GM18502 (cell line): ENCODE data around the gene SLC25A11.

Experiments used
- ATAC-seq: cut with Tn5 transposase; IDR thresholded peaks from one replicate; pipeline ENCODE4 v1.9.1; 2021; ENCODE audit warnings: mild to moderate bottlenecking; ENCODE audit not compliant: unreplicated experiment, poor library complexity

SLC25A11 gene

DNA sequence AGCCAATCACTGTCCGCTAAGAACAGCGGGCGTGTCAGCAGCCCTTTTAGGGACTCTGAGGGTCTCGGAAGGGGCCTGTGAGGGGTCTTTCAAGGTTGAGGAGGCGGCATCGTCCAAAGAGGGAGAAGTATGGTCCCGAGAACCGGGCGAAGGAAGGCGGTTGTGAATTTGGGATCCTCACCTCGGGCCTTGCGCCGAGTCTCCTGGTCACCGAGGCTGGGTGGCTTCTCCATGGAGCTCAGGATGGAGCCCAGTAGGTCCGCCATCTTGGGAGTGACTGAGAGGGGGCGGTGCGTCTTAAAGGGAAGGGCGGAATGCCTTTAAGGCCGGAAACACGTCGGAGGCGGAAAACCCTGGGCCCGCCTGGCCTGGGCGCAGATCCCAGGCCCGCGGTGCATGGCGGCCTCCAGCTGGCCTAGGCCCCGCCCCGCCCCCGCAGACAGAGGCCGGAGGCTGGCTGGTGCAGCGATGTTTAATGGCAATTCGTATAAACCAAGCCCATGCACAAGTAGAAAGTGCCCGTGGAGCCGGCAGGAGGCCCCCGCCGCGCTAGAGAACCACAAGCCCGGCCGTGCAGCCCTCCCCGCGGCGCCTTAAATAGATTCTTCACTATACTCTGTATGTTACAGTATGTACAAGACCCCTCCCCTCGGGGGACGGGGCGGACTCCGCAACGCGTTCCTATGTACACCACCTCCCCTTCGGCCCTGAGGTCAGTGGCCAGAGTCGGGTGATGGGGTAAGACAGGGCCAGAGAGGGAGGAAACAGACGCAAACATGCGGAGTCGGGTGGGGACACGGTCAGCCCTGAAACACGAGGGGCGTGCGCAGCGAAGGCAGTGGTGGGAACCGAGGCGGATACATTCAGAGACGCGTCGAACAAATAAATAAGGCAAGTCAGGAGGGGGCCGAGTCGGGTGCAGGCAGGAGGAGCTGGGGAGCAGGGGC, 28.0 kb upstream of the SLC25A11 start, which contains the start of gene SPAG7:
Gene SPAG7, minus strand, starts transcription at position 279 of the 947 bp plus-strand sequence. Its CDS starts 13 bp downstream, at position 266.
- peak; percentile 63 for ATAC-seq

DNA sequence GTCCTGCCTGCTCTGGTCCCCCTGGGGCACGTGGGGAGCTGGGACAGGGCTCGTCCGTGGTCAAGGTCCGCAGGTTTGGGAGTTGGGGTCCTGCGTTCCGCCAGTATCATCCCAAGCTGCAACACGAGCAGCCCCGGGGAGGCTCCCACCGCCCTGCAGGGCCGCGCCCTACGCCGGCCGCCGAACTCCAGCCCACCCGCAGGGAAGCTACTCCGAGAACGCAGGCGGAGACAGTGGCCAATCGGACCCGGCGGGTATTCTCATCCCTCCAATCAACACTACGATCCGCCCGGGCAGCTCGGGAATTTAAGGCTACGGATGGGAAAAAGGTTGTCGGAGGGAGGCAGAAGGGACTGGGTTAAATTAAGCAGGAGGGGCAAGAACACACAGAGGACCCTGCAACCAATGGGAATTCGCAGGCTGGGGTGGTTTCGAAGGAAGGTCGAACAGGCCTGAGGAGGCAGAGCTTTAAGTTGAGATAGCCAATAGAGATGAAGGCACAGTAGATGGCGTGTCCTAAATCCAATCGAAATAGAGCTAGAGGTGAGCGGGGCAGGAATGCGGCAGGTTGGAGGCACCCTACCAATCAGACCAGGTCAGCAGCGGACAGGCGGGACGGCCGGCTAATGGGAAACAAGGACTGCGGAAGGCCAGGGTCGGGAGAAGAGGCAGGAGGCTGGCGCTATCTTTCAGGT, 27.1 kb upstream of the SLC25A11 start:
- peak; percentile 79 for ATAC-seq

GRCh38 chr17:4965311-4965986, 25.6 kb upstream of the SLC25A11 start:
- no peak for ATAC-seq

GRCh38 chr17:4960279-4960922, 20.6 kb upstream of the SLC25A11 start:
- no peak for ATAC-seq

GRCh38 chr17:4959261-4959965, 19.6 kb upstream of the SLC25A11 start:
- no peak for ATAC-seq

- no peak for ATAC-seq
Observed at GRCh38 chr17:4958102-4958501, 18.3 kb upstream of the SLC25A11 start.

DNA sequence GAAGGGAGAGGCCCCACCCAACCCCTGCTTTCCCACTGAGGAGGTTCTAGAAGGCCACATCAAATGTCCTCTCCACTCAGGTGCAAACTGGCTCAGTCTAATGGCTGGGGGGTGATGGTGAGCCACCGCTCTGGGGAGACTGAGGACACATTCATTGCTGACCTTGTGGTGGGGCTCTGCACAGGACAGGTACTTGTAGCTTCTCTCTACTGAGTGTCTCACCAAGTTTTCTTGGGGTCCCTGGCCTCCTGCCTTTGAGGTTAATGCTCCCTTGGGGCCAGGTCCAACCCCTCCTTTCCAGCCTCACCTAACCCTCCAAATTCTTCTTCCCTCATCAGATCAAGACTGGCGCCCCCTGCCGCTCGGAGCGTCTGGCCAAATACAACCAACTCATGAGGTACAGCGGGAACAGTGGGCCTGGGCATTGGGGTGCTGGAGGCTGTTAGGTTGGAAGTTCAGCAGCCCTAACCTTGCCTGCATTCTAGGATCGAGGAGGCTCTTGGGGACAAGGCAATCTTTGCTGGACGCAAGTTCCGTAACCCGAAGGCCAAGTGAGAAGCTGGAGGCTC, 16.7 kb upstream of the SLC25A11 start:
- ATAC-seq: no peak

DNA sequence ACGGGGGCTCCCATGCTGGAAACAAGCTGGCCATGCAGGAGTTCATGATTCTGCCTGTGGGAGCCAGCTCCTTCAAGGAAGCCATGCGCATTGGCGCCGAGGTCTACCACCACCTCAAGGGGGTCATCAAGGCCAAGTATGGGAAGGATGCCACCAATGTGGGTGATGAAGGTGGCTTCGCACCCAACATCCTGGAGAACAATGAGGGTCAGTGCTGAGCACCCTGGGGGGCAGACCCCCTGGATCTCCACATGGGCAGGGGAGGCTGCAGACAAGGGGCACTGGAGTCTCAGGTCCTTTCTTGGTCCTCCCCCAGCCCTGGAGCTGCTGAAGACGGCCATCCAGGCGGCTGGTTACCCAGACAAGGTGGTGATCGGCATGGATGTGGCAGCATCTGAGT, 15.2 kb upstream of the SLC25A11 start:
- ATAC-seq: no peak

DNA sequence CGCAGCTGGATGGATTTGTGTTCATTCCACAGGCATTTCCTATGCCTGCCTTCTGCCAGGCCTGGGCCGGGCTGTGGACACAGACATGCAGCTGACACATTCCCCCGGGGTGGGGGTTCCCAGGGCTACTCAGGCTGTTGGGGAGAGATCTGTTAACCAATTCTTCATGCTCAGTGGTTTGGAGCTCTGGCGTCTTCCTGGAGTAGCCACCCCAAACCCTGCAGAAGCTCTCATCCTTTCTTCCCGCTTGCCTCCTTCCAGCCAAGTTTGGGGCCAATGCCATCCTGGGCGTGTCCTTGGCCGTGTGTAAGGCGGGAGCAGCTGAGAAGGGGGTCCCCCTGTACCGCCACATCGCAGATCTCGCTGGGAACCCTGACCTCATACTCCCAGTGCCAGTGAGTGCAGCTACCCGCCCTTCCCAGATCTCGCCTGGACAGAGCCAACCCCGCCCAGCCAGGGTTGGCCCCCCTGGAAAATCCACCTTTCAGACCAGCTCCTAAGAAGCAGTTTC, 13.7 kb upstream of the SLC25A11 start:
- no peak for ATAC-seq

DNA sequence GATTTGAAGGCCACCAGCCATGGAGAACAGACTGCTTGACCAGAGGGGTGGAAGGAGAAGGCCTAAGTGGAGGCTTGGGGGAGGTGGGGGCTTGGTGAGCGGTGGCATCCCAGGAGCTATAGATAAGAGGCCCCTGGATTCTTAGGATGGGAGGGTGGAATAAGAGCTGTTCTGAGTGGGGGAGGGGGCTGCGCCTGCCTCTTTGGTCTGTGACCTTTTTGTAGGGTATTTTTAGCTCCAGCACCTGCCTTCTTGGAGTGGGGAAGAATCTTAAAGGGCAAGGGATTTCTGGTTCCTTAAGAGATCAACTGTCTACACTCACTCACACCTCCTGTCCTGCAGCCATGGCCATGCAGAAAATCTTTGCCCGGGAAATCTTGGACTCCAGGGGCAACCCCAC, 11.6 kb upstream of the SLC25A11 start:
- no peak for ATAC-seq

DNA sequence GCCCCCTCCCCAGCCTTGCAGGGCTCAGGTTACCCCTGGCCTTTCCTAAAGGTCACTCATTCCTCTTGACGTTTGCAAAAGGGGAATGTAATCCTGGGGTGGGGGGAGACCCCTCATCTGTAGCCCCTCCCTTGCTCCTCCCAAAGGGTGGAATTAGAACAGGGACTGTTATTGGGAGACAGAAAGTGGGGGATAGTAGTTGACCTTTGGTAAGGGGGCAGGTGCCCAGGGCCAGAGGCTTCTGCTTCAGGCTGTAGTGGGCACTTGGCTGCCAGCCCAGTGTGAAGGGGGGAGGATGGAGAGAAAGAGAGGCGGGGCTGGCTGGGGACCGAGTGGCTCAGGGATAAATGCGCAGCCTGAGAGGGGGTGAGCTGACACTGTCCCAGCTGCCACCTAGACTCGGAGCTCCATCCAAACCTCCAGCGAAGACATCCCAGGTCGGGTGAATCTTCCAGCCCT, 10.9 kb upstream of the SLC25A11 start, which contains the start of gene ENO3:
Gene ENO3, plus strand, starts transcription at position 374 of the 459 bp plus-strand sequence. CDS start 711 bp downstream, outside the sequence.
- no peak for ATAC-seq

DNA sequence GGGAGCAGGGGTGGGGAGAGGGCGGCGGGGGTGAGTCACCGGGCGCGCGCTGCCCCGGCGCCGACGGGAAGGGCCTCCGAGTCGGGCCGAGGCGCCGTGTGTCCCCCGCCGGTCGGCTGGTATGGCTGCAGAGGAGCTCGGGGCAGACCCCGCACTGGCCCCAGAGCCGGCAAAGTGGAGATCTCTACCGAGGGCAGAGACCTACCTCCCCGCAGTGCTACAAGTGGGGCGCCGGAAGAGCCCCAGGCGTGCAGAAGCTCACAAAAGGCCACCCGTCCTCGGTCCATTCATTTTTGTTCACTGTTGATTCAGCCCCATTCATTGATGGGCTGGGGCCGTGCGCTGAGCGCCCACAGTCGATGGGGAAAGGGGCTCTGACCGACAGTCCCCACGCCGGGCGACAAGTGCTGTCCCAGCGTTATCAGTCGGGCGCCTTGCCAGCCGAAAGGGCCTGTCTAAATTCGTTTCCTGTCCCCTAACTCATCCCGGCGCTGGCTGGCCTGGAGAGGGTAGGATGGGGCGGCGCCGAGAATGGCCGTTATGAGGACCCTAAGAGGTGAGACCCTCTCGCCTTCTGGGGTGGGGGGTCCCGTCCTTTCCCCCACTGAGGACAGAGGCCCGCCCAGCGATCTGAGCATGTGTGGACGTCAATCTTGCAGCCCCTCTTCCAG, 10.4 kb upstream of the SLC25A11 start:
- ATAC-seq: peak; percentile 5

DNA sequence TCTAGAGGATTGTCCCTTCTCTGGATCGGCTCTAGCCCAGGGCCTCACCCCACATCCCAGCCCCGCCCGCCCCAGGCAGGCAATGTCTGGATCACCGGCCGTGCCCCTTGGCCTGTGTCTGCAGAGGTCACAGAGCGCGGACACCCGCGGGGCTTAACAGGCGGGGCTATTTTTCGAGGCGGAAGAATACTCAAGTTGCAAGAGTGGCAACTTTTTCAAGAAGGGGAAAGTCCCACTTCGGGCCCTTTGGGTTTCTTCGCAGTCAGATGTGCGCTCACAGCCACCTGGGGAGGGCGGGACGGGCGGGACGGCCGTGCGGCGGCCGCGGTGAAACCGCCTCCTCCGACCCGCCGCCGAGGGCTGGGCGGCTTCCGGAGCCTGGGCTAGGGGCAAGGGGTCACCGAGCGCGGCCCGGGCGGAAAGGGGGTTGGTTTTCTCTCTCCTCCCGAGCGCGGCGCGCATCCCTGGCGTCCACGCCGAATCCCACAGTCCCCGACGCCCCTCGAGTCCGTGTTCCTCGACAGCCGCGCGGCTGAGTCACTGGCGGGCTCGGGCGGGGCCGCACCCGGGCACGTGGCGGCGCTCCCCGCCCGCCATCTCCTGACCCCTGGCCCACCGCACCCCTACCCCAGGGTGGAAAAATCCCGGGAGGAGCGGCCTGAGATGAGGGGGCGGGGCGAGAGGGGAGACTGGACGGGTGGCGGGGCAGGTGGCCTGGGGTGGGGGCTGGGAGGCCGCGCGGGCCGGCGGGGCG, 9.7 kb upstream of the SLC25A11 start:
- peak; percentile 34 for ATAC-seq

DNA sequence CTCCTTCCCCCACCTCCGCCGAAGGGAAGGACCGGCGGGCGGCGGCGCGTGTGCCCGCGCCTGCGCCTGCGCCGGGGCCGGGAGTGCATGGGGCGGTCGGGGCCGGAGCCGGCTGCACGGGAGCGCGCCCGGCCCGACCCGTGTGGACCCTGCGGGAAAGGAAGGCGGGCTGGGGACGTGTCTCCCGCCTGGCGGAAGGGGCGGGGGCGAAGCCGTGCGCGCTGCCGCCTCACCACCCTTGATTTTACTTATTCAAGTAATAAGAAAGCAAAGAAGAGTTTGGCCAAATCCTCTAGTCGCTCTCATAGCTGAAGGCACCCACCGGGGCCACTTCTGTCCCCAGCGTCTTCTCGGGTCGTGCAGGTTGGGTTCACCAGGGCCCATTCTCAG, 9.1 kb upstream of the SLC25A11 start:
- ATAC-seq: peak; percentile 32

DNA sequence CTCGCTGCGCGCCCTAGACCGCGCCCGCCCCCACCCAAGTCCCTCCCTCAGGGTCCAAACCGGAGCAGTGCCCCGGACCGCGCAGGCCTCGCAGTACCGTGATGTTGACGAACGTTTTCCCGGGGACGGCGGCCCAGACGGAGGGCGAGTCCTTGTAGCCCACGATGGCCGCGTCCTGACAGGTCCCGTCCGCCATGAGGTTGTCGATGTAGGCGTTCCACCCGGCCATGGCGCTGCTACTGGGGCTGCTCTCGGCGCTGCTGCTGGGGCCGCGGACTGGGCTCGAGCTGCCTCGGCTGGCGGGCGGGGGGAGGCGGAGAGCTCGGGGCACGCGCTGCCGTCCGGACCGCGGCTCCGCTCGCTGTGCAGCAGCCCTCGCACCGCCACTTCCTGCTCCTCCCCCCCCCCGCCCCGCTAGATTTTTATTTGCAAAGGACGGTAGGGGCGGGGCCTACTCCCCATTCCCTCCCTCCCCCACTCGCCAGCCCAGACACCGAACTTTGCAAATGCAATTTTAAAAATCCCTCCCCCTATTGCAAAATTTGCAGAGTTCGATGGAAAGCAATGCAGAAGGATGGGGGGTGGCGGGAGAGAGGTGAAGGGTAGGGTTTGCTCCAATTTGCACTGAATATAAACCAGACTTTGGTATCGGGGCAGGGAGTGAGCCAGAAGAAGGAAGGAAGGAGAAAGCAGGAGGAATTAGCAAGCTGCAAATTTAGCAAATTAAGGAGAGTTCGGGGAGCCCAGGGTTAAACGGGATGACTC, 8.5 kb upstream of the SLC25A11 start, which contains the start of gene PFN1:
Gene PFN1, minus strand, starts transcription at position 365 of the 765 bp plus-strand sequence. Its CDS starts 136 bp downstream, at position 229.
- peak; percentile 25 for ATAC-seq

DNA sequence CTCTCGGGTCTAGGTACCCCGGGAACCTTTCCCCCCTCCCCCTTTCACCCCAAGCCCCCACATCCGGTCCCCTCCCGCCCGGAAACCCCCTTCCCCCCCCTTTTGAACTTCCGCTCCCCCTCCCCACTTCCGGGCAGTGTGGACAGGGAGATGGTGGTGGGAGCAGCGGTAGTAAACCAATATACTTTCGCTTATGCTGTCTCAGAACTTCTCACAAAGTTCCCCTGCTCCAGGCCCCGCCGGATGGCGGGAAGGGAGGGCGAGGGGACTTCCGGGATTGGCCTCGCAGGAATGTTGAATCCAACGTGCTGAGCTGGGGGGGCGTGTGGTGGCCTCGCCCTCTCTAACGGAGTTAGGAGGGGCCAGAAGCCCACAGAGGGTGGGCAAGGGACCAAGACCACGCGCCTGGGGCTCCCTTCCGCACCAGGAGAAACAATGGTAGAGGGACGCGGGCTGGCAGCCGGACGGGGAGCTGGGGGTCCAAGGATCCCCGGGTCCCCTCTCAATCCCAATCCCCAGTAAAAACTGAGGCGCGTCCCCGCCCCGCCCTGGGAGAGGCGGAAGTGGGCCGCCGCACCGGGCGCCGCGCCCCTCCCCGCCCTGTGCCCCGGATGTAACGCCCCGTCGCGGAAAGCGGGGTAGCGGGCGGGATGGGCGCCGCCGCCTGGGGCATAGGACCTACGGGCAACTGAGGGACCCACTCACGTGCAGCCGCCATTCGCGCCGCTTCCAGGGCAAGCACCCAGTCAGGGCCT, 7.7 kb upstream of the SLC25A11 start:
- peak; percentile 11 for ATAC-seq
